Gastroesophageal sphincter (tissue), 4 donors: ENCODE results near the gene FOXD3. TPM values are rescaled to one million over a fixed set of nuclear protein-coding genes. Genes with fewer than 3 reads are reported as not detected.

Experiments used
- ATAC-seq: fragments of 150-250 bp; one replicate; pipeline ENCODE4 v1.9.1; 2016; ENCODE audit warnings: mild to moderate bottlenecking, moderate library complexity
- H3K27ac ChIP-seq, 4 donors: fragments of 200-600 bp; sonication (generic) in 3 of 4; 1 replicate in 3 of 4; 2 replicates in 1 of 4; pipeline ENCODE4 v1.5.1; 2016 to 2019
- H3K27me3 ChIP-seq: fragments of 200-600 bp; sonication (generic); one replicate; pipeline ENCODE4 v1.5.1; 2019
- H3K36me3 ChIP-seq, 2 donors: fragments of 200-600 bp; sonication (generic); one replicate each; pipeline ENCODE4 v1.5.1; 2019; ENCODE audit warnings: control low read depth in 1 of 2
- H3K4me1 ChIP-seq, 3 donors: fragments of 200-600 bp; sonication (generic); 1 replicate in 2 of 3; 2 replicates in 1 of 3; pipeline ENCODE4 v1.5.1; 2016 to 2019; ENCODE audit warnings: control low read depth in 2 of 3
- H3K4me3 ChIP-seq, 2 donors: fragments of 200-600 bp; sonication (generic); one replicate each; pipeline ENCODE4 v1.5.1; 2019; ENCODE audit warnings: mild to moderate bottlenecking in 1 of 2, moderate library complexity in 1 of 2
- H3K9me3 ChIP-seq, 3 donors: fragments of 200-600 bp; sonication (generic); one replicate each; pipeline ENCODE4 v1.5.1; 2017 to 2019; ENCODE audit warnings: control low read depth in 2 of 3
- CTCF ChIP-seq, 4 experiments: fragments of 200-600 bp in 2 of 4; fragments of 450-650 bp in 2 of 4; sonication (generic) in 1 of 4; IDR thresholded peaks; one replicate each; pipeline ENCODE4 v1.5.1; 2017 to 2019; ENCODE audit warnings: antibody characterized with exemption in 4 of 4, mild to moderate bottlenecking in 2 of 4, moderate library complexity in 2 of 4
- EP300 ChIP-seq: sonication (generic); formaldehyde crosslinking; IDR thresholded peaks from one replicate; pipeline ENCODE4 v1.6.1; 2017; ENCODE audit warnings: antibody characterized with exemption, mild to moderate bottlenecking
- POLR2A ChIP-seq, 2 donors: fragments of 450-650 bp; IDR thresholded peaks; one replicate each; pipeline ENCODE4 v1.6.1; 2017; ENCODE audit warnings: antibody characterized with exemption in 2 of 2, mild to moderate bottlenecking in 2 of 2, moderate library complexity in 1 of 2
- POLR2AphosphoS5 ChIP-seq: sonication (generic); formaldehyde crosslinking; IDR thresholded peaks from one replicate; pipeline ENCODE4 v1.6.1; 2017; ENCODE audit warnings: antibody characterized with exemption
- WGBS, 2 donors: methylation state at CpG; one replicate each; pipeline ENCODE4 v1.1.5; 2018; ENCODE audit warnings: low coverage in 1 of 2; 5-methylcytosine and 5-hydroxymethylcytosine counted together
- total RNA-seq, 4 donors: library from RNA; depleted of rRNA; stranded (reverse); fragments of >200 nt; gene quantifications; one replicate each; pipeline ENCODE4 v1.1.0, GENCODE V29; 2016

The FOXD3 gene
- total RNA-seq, 4 donors from 2014 or later = 2.2 to 4.7 (median 2.5) TPM

GRCh38 chr1:63359561-63359960 lies 37.2 kb downstream of the FOXD3 start:
- 85 to 93% methylated on average over 5 of the region's 5 CpGs for WGBS, 2 donors
- H3K27me3 ChIP-seq = peaks cover 7% of the 10 kb centered on the region
- no peaks in the 10 kb centered on the region for H3K9me3 ChIP-seq
- H3K36me3 ChIP-seq = no peaks in the 10 kb centered on the region
- no peak for TF ChIP-seq EP300
- TF ChIP-seq CTCF (IDR thresholded peaks at IDR 0.05) = no peak
- no peaks in the 10 kb centered on the region for H3K4me1 ChIP-seq
- H3K27ac ChIP-seq = no peak overlapping the region
- no peak overlapping the region for H3K4me3 ChIP-seq
- ATAC-seq = no peak

- Histone ChIP-seq H3K27me3 (no peaks in the 10 kb centered on the region), H3K27ac (no peak overlapping the region), H3K36me3 (no peaks in the 10 kb centered on the region), H3K4me3 (no peak overlapping the region), H3K4me1 (peaks cover 0 to 3% (median 0%) of the 10 kb centered on the region in 3 donors), H3K9me3 (no peaks in the 10 kb centered on the region)
- TF ChIP-seq POLR2A (IDR thresholded peaks at IDR 0.05) (no peak), EP300 (no peak), POLR2AphosphoS5 (no peak), CTCF (IDR thresholded peaks at IDR 0.05) (no peak)
- no peak for ATAC-seq
- 92 to 93% methylated on average over 1 of the region's 1 CpG for WGBS, 2 donors
Observed at GRCh38 chr1:63362073-63362472, 39.7 kb downstream of the FOXD3 start.

DNA sequence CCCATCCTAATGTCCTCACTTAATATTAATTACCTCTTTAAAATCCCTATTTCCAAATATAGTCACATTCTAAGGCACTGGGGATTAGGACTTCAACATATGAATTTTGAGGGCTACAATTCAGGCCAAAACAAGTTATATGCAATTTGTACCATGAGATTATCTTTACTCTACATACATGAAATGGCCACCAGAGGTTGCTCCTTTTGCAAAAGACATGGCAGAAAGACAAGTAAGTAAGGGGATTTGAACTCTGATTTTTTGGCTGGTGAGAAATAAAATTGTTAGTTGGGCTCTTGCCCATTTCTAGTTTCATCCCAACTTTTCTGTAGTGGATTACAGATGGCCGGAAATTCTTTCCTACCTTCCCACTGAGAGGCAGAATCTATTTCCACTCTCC lies 40.2 kb downstream of the FOXD3 start:
- TF ChIP-seq POLR2A (IDR thresholded peaks at IDR 0.05) (no peak), CTCF (IDR thresholded peaks at IDR 0.05) (no peak), POLR2AphosphoS5 (no peak), EP300 (no peak)
- Histone ChIP-seq H3K9me3 (no peaks in the 10 kb centered on the region), H3K4me3 (no peak overlapping the region), H3K27ac (no peak overlapping the region), H3K36me3 (no peaks in the 10 kb centered on the region), H3K27me3 (no peaks in the 10 kb centered on the region), H3K4me1 (peaks cover 0 to 5% (median 0%) of the 10 kb centered on the region in 3 donors)
- 80 to 100% methylated on average over 1 of the region's 1 CpG for WGBS, 2 donors
- ATAC-seq = no peak

- H3K27me3 ChIP-seq = no peaks in the 10 kb centered on the region
- no peaks in the 10 kb centered on the region for H3K36me3 ChIP-seq
- no peaks in the 10 kb centered on the region for H3K9me3 ChIP-seq
- 97 to 100% methylated on average over 1 to 5 of the region's 5 CpGs for WGBS, 2 donors
- peaks cover 0 to 6% (median 0%) of the 10 kb centered on the region in 3 donors for H3K4me1 ChIP-seq
- no peak overlapping the region for H3K4me3 ChIP-seq
- no peak overlapping the region for H3K27ac ChIP-seq
- TF ChIP-seq POLR2AphosphoS5 (no peak), EP300 (no peak), POLR2A (IDR thresholded peaks at IDR 0.05) (no peak), CTCF (IDR thresholded peaks at IDR 0.05) (no peak)
- ATAC-seq = no peak
Observed at GRCh38 chr1:63363014-63363413, 40.6 kb downstream of the FOXD3 start.

GRCh38 chr1:63366908-63367214 lies 44.5 kb downstream of the FOXD3 start:
- peak overlapping the region in 3 of 4 donors; percentile 80 to 89 (median 86) for H3K27ac ChIP-seq
- no peak for TF ChIP-seq POLR2AphosphoS5
- TF ChIP-seq EP300 = no peak
- no peak for TF ChIP-seq CTCF (IDR thresholded peaks at IDR 0.05)
- no peak for TF ChIP-seq POLR2A (IDR thresholded peaks at IDR 0.05)
- WGBS, 2 donors = 67 to 83% methylated on average over 5 to 7 of the region's 7 CpGs

More at GRCh38 chr1:63366908-63367214, 44.5 kb downstream of the FOXD3 start:
- H3K36me3 ChIP-seq = peaks cover 0 to 10% of the 10 kb centered on the region in 2 donors
- ATAC-seq = no peak
- no peaks in the 10 kb centered on the region for H3K27me3 ChIP-seq
- H3K4me3 ChIP-seq = peak overlapping the region; percentile 65 to 86
- H3K9me3 ChIP-seq = no peaks in the 10 kb centered on the region
- H3K4me1 ChIP-seq = peaks cover 0 to 17% (median 3%) of the 10 kb centered on the region in 3 donors
